ENCODE measurements around the gene PDE7B. TPM values are rescaled to one million over a fixed set of nuclear protein-coding genes. Genes with fewer than 3 reads are reported as not detected.

The PDE7B gene
- total and polyA plus RNA-seq, 9 of the 15 experiments (the other 6 are each of a cell fraction or from before 2014, with no cell fraction given): 0.01 TPM; not detected in 8

- TF ChIP-seq ETV6 (IDR thresholded peaks at IDR 0.05; ENCODE audit: borderline replicate concordance in 1 of 2, low read depth in 2 of 2, low read length in 1 of 2) (no peak), ETV6 (CRISPR knock-in tag; IDR thresholded peaks at IDR 0.05; ENCODE audit: borderline replicate concordance) (no peak), MTA1 (IDR thresholded peaks at IDR 0.05; ENCODE audit: borderline replicate concordance) (peak; percentile 72; the same call in 1 of the 2 replicates), ZC3H11A (IDR thresholded peaks at IDR 0.05; ENCODE audit: low read depth, low read length) (0 out of 2 replicates have a peak, but pooled peaks have one; percentile 15), TRIM24 (IDR thresholded peaks at IDR 0.05) (peak; percentile 88 to 92), SIN3B (IDR thresholded peaks at IDR 0.05; ENCODE audit: low read depth) (no peak), FOXM1 (IDR thresholded peaks at IDR 0.05; ENCODE audit: low read depth) (peak; percentile 88), FOXM1 (CRISPR knock-in tag; IDR thresholded peaks at IDR 0.05; ENCODE audit: low read depth) (no peak), HMBOX1 (IDR thresholded peaks at IDR 0.05) (0 out of 2 replicates have a peak, but pooled peaks have one; percentile 15), THAP7 (CRISPR knock-in tag; IDR thresholded peaks at IDR 0.05) (no peak), CHD4 (IDR thresholded peaks at IDR 0.05; ENCODE audit: insufficient read depth, insufficient replicate concordance, low read depth, low read length, poor library complexity, severe bottlenecking) (no peak), HIVEP1 (CRISPR knock-in tag; IDR thresholded peaks at IDR 0.05) (no peak), ZNF518B (CRISPR knock-in tag; IDR thresholded peaks at IDR 0.05) (no peak), AFF4 (CRISPR knock-in tag; IDR thresholded peaks at IDR 0.05) (no peak), NCOA1 (IDR thresholded peaks at IDR 0.05; ENCODE audit: low read depth) (peak; percentile 66), MED1 (CRISPR knock-in tag; IDR thresholded peaks at IDR 0.05; ENCODE audit: borderline replicate concordance) (no peak), IFI16 (CRISPR knock-in tag; IDR thresholded peaks at IDR 0.05) (no peak)
Observed at GRCh38 chr6:136226674-136227377, 375.3 kb downstream of the PDE7B start (continued).
